ENCODE results near the gene RGS1.
A peak's percentile ranks its signal among the peaks of the same experiment; 100 is the strongest.
"Not testable (repeated sequence)": the region's sequence is repeated elsewhere in the genome, so short reads cannot be mapped to it uniquely, and the experiment has no call there.

Gene RGS1

DNA sequence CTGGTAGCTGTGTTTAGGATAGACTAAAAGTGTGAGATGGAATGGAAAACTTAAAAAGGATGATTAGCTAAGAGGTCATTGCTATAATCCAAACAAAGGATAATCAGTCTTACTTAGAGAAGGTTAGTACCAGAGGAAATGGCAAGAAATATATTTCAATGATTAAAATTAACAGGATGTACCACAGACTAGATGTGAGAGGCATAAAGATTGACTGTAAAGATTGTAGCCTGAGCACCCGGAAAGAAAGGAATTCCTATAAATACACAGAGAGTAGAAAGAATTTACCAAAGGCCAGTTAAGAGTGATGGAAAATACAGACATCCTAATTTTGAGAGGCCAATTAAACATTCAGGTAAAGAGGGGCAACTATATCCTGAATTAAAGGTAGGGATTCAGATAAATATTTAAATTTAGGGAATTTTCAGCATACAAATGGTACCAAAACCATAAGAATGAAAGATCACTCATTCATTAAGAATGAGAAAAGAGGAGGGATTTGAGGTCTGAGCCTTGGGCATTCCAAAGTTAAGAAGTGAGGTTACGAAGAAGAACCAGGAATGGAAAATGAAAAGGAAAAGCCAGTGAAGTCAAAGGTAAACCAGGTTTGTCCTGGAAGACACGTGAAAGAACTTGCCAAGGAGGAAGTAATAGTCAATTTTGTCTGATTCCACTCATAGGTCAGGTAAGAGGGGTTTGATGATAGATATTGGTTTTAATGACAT is 46.4 kb upstream of the RGS1 start:
- peaks cover 36% of the 10 kb centered on the region for H3K4me1 ChIP-seq (ENCODE audit: low read length)
- H3F3A ChIP-seq (ENCODE audit: insufficient read depth, low read length), result peaks cover 18% of the 10 kb centered on the region
- no peak overlapping the region for H3K4me3 ChIP-seq (ENCODE audit: low read length)
- peak overlapping the region; percentile 58 for H3K4me2 ChIP-seq (ENCODE audit: low read depth, low read length)
- no peaks in the 10 kb centered on the region for H3K9me3 ChIP-seq (replicated peaks; ENCODE audit: insufficient read depth, low read length)
- no peaks in the 10 kb centered on the region for H3K79me2 ChIP-seq (ENCODE audit: low read length)
- peak overlapping the region; percentile 74; the same call in 1 of the 2 replicates for H3K27ac ChIP-seq (ENCODE audit: low read length)
- H2AFZ ChIP-seq (ENCODE audit: low read length), result no peak overlapping the region
- H4K20me1 ChIP-seq (ENCODE audit: insufficient read depth, low read length), result no peaks in the 10 kb centered on the region
- H3K9ac ChIP-seq (ENCODE audit: low read length), result no peak overlapping the region
- TF ChIP-seq, protein P1, sequence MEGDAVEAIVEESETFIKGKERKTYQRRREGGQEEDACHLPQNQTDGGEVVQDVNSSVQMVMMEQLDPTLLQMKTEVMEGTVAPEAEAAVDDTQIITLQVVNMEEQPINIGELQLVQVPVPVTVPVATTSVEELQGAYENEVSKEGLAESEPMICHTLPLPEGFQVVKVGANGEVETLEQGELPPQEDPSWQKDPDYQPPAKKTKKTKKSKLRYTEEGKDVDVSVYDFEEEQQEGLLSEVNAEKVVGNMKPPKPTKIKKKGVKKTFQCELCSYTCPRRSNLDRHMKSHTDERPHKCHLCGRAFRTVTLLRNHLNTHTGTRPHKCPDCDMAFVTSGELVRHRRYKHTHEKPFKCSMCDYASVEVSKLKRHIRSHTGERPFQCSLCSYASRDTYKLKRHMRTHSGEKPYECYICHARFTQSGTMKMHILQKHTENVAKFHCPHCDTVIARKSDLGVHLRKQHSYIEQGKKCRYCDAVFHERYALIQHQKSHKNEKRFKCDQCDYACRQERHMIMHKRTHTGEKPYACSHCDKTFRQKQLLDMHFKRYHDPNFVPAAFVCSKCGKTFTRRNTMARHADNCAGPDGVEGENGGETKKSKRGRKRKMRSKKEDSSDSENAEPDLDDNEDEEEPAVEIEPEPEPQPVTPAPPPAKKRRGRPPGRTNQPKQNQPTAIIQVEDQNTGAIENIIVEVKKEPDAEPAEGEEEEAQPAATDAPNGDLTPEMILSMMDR (IDR thresholded peaks at IDR 0.05; ENCODE audit: low read length), result no peak
- TF ChIP-seq EZH2 (optimal IDR thresholded peaks at IDR 0.05; ENCODE audit: low read depth, low read length) (no peak), EZH2phosphoT487 (IDR thresholded peaks at IDR 0.05; ENCODE audit: low read length) (no peak)
- DNase-seq, result no peak
- H3K36me3 ChIP-seq (replicated peaks; ENCODE audit: insufficient read depth, low read length), result no peaks in the 10 kb centered on the region
- no peaks in the 10 kb centered on the region for H3K9me2 ChIP-seq (replicated peaks; ENCODE audit: insufficient read depth, low read length)
- H3K27me3 ChIP-seq (replicated peaks; ENCODE audit: insufficient read depth, low read length), result no peaks in the 10 kb centered on the region

DNA sequence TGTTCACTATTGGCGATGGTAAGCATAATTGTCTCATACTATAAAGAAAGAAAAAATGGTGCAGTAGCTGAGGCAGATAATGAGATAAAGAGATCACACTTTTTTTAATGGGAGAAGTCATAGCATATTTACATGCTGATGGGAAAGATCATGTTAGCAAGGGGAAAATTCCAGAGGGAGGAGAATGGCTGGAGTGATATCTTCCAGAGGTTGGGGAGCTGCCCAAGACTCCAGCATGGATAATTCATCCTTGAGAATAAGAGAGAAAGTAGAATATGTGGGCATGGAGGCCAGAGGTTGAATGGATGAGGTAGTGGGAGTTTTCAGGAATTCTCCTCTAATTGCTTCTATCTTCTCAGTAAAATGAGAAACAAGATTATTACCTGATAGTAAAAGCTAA is 45.8 kb upstream of the RGS1 start:
- H3K4me2 ChIP-seq (ENCODE audit: low read depth, low read length), result peak overlapping the region; percentile 58
- no peaks in the 10 kb centered on the region for H3K27me3 ChIP-seq (replicated peaks; ENCODE audit: insufficient read depth, low read length)
- H4K20me1 ChIP-seq (ENCODE audit: insufficient read depth, low read length), result no peaks in the 10 kb centered on the region
- H3K79me2 ChIP-seq (ENCODE audit: low read length), result no peaks in the 10 kb centered on the region
- peaks cover 18% of the 10 kb centered on the region for H3F3A ChIP-seq (ENCODE audit: insufficient read depth, low read length)
- H3K9me2 ChIP-seq (replicated peaks; ENCODE audit: insufficient read depth, low read length), result no peaks in the 10 kb centered on the region
- H3K9ac ChIP-seq (ENCODE audit: low read length), result peak overlapping the region; percentile 41
- peak overlapping the region; percentile 14 for H3K4me3 ChIP-seq (ENCODE audit: low read length)
- H2AFZ ChIP-seq (ENCODE audit: low read length), result peak overlapping the region; percentile 2; the same call in 1 of the 2 replicates
- TF ChIP-seq, protein P1 (IDR thresholded peaks at IDR 0.05; ENCODE audit: low read length), result no peak
- peaks cover 31% of the 10 kb centered on the region for H3K4me1 ChIP-seq (ENCODE audit: low read length)
- no peaks in the 10 kb centered on the region for H3K9me3 ChIP-seq (replicated peaks; ENCODE audit: insufficient read depth, low read length)
- no peak for DNase-seq
- H3K27ac ChIP-seq (ENCODE audit: low read length), result peak overlapping the region; percentile 74
- no peaks in the 10 kb centered on the region for H3K36me3 ChIP-seq (replicated peaks; ENCODE audit: insufficient read depth, low read length)

DNA sequence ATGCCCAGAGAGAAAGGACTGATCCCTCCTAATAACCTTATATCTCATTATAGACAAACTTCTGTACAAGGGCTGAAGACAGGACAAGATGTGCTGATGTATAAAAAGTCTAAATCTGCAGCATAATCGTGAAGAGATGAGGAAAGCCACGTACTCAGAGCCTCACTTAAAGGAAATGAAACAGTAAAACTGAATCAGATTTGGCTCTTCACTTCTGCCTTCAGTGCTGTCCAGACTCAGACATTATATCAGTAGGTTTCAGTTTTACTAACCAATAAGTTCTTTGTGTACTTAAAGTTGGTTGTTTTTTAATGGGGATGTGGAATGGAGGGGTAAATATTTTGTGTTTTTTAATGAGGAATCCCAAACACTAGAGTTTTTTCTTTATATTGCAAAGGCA is 45.3 kb upstream of the RGS1 start:
- Histone ChIP-seq H3K9me3 (replicated peaks; ENCODE audit: insufficient read depth, low read length) (no peaks in the 10 kb centered on the region), H2AFZ (ENCODE audit: low read length) (peak overlapping the region; percentile 2; the same call in 1 of the 2 replicates), H3F3A (ENCODE audit: insufficient read depth, low read length) (peaks cover 18% of the 10 kb centered on the region), H3K4me3 (ENCODE audit: low read length) (peak overlapping the region; percentile 14), H3K27me3 (replicated peaks; ENCODE audit: insufficient read depth, low read length) (no peaks in the 10 kb centered on the region), H3K27ac (ENCODE audit: low read length) (peak overlapping the region; percentile 74), H3K4me1 (ENCODE audit: low read length) (peaks cover 31% of the 10 kb centered on the region), H3K36me3 (replicated peaks; ENCODE audit: insufficient read depth, low read length) (no peaks in the 10 kb centered on the region), H3K4me2 (ENCODE audit: low read depth, low read length) (peak overlapping the region; percentile 58), H3K9ac (ENCODE audit: low read length) (peak overlapping the region; percentile 41), H3K79me2 (ENCODE audit: low read length) (no peaks in the 10 kb centered on the region), H4K20me1 (ENCODE audit: insufficient read depth, low read length) (no peaks in the 10 kb centered on the region), H3K9me2 (replicated peaks; ENCODE audit: insufficient read depth, low read length) (no peaks in the 10 kb centered on the region)
- TF ChIP-seq EZH2 (optimal IDR thresholded peaks at IDR 0.05; ENCODE audit: low read depth, low read length) (no peak), EZH2phosphoT487 (IDR thresholded peaks at IDR 0.05; ENCODE audit: low read length) (no peak)
- TF ChIP-seq, protein P1 (IDR thresholded peaks at IDR 0.05; ENCODE audit: low read length), result no peak
- peak; percentile 92 for DNase-seq

DNA sequence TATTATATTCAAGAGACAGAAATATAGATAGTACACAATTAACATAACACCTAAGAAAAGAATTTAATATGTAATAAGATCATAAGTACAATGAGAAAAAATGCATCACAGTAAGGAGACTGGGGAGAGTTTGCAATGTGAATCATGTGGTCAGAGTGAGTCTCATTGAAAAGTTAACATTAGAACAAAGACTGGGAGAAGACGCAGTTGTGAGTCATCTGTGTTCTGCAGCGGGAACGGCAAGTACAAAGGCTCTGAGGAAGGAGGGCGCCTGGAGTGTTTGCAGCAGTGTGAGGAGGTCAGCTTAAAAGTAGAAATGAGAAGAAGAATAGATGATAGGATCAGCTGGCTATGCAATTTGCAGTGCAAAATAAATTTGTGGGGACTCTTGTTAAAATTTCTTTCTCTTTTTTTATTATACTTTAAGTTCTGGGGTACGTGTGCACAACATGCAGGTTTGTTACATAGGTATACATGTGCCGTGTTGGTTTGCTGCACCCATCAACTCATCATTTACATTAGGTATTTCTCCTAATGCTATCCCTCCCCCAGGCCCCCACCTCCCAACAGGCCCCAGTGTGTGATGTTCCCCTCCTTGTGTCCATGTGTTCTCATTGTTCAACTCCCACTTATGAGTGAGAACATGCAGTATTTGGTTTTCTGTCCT is 44.4 kb upstream of the RGS1 start:
- not testable (repeated sequence) for H3K36me3 ChIP-seq (replicated peaks; ENCODE audit: insufficient read depth, low read length); H3K79me2 ChIP-seq (ENCODE audit: low read length); H3K9me2 ChIP-seq (replicated peaks; ENCODE audit: insufficient read depth, low read length); DNase-seq; H3K9me3 ChIP-seq (replicated peaks; ENCODE audit: insufficient read depth, low read length); H4K20me1 ChIP-seq (ENCODE audit: insufficient read depth, low read length); H3K27me3 ChIP-seq (replicated peaks; ENCODE audit: insufficient read depth, low read length); H2AFZ ChIP-seq (ENCODE audit: low read length); H3K4me3 ChIP-seq (ENCODE audit: low read length)
- H3K27ac ChIP-seq (ENCODE audit: low read length), result peak overlapping the region; percentile 74
- H3K4me1 ChIP-seq (ENCODE audit: low read length), result peaks cover 31% of the 10 kb centered on the region
- H3F3A ChIP-seq (ENCODE audit: insufficient read depth, low read length), result peaks cover 18% of the 10 kb centered on the region
- peak overlapping the region; percentile 58 for H3K4me2 ChIP-seq (ENCODE audit: low read depth, low read length)
- peak overlapping the region; percentile 41; the same call in 1 of the 2 replicates for H3K9ac ChIP-seq (ENCODE audit: low read length)
